ENCODE data around the gene INPP4A.

GRCh38 chr2:98601532-98602132, 157.0 kb downstream of the INPP4A start:
- TF ChIP-seq, protein P1, sequence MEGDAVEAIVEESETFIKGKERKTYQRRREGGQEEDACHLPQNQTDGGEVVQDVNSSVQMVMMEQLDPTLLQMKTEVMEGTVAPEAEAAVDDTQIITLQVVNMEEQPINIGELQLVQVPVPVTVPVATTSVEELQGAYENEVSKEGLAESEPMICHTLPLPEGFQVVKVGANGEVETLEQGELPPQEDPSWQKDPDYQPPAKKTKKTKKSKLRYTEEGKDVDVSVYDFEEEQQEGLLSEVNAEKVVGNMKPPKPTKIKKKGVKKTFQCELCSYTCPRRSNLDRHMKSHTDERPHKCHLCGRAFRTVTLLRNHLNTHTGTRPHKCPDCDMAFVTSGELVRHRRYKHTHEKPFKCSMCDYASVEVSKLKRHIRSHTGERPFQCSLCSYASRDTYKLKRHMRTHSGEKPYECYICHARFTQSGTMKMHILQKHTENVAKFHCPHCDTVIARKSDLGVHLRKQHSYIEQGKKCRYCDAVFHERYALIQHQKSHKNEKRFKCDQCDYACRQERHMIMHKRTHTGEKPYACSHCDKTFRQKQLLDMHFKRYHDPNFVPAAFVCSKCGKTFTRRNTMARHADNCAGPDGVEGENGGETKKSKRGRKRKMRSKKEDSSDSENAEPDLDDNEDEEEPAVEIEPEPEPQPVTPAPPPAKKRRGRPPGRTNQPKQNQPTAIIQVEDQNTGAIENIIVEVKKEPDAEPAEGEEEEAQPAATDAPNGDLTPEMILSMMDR (IDR thresholded peaks at IDR 0.05), result peak in 3 of 4 experiments; percentile 27 to 56 (median 30)
- TF ChIP-seq POLR2A (IDR thresholded peaks at IDR 0.05), result no peak
- no peak for TF ChIP-seq EP300 (IDR thresholded peaks at IDR 0.05)

All from sigmoid colon (tissue), 4 donors.